ENCODE data around the gene MAPKAP1.
"Not testable (repeated sequence)": the region's sequence is repeated elsewhere in the genome, so short reads cannot be mapped to it uniquely, and the experiment has no call there.

The MAPKAP1 gene

DNA sequence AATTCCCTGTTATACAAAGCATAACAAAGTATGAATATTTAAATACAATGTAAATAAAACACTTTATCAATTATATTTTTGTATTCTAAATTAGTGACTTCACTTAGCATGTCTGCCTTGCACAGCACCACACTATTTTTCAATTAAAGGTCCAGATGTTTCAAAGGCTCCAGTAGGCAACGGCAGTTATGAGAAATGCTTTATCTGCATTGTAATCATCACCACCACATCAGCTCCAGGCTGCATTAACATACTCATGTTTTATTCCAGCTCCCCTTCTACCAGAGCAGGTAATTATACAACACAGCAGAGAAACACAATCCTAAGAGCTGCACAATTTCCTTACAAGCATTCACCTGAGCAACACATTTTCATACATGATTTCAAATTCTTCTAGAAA, 102.8 kb downstream of the MAPKAP1 start:
- no peak for DNase-seq (ENCODE audit: low spot score)

DNA sequence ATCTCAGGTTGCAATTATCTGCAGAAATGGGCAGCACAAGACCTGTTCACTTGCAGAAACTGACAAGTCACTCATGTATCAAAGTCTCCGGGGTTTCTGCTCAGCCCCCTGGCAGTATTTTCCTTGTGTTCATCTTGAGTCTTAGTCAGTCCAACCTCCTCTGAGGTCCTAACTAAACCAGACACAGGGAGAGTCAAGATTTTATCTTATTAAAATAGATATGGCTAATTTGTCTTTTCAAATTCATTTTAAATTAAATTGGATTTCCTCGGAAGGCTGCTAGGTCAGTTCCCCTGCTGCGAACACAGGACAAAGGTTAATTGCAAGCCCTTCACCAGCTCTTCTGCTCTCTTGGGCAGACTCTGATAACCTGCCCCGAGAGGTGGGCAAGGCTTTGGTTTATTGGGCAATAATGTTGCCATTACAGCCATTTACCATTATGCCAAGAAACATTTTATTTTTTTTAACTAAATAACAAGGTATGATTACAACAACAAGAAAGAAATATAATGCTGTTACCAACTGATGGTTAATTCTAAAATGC, 103.5 kb downstream of the MAPKAP1 start:
- no peak for DNase-seq (ENCODE audit: low spot score)

DNA sequence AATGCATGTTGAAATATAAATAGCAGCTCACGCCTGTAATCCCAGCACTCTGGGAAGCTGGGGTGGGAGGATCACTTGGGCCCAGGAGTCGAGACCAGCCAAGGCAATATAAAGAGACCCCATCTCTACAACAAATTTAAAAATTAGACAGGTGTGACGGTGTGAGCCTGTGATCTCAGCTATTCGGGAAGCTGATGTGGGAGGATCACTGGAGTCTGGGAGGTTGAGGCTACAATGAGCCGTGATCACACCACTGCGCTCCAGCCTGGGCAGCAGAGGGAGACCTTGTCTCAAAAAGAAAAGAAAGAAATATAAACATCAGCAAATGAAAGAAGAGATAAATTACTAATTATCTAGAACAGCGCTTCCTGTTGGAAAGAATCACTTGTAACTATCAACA, 105.0 kb downstream of the MAPKAP1 start:
- no peak for DNase-seq (ENCODE audit: low spot score)

DNA sequence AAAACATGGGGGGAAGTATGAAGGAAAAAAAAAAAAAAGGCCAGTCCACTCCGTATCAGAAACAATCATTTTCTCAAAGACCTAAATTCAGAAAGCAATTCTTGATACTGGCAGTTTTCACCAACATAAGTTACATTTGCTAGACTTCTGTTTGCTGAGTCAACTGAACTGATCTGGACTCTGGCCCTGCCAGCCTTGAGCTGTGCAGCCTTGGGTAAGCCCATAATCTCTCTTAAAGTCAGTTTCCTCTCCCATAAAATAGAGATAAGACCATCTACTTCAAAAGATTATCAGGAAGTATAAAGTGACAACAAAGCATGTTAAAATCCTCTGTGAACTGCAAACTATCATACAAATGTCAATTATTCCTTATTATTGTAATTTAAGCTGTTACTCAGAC, 106.8 kb downstream of the MAPKAP1 start:
- no peak for DNase-seq (ENCODE audit: low spot score)

DNA sequence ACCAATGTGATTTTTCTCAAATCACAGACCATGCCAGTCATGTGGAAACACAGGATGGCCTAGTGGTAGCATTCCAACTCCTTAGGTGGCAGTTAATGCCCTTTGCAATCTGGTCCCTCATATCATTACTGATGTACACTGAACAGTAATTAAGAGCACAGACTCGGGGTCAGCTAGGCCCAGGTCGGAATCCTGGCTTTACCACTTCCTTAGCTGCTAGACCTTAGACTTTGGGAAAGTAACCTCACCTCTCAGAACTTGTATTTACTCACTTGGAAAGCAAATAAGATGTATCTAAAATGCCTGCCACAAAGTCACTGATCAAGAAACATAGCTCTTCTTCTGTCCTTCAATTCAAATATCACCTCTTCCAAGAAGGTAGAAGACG, 112.8 kb downstream of the MAPKAP1 start:
- peak; percentile 32 for DNase-seq (ENCODE audit: low spot score)

DNA sequence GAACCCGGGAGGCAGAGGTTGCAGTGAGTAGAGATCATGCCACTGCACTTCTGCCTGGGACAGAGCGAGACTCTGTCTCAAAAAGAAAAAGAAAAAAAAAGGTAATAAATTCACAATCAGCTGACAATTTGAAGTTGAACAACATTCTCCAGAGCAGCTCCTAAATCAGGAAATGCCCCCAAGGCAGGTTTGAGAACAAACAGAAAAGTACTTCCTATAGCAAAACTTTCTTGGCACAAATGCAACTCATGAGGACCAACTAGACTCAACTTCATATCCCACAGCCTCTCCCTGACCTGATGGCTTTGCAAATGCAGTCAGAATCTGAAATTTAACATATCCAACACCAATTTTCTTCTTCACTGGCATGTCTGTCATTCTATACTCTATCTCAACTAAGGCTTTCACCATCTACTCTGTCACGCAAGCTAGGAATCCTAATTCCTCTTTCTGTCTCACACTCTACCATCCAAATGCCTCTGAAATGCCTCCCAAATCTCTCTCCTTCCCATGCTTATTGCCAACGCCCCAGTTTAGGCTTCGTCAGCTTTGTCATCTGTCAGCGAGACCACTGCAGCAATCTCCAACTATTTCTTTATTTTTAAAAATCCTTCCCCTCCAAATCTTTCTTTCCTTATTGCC, 113.3 kb downstream of the MAPKAP1 start:
- DNase-seq (ENCODE audit: low spot score): no peak

DNA sequence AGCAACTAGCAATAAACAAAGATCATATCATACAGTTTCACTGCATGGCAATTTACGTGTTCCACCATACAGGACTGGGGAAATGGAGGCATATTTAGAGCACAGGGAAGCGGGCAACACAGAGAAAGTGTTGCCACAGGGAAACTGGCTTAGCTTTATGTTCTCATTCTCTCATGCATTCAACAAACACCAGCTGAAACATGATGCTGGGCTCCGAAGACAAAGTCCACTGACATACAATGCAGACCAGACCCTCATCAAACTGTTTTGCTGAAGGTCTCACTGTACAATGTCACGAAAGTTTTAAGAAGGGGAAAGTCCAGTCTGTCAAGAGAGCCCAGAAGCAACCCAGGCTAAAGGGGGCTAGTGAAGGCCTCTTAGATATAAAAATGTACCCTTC, 115.1 kb downstream of the MAPKAP1 start:
- no peak for DNase-seq (ENCODE audit: low spot score)

DNA sequence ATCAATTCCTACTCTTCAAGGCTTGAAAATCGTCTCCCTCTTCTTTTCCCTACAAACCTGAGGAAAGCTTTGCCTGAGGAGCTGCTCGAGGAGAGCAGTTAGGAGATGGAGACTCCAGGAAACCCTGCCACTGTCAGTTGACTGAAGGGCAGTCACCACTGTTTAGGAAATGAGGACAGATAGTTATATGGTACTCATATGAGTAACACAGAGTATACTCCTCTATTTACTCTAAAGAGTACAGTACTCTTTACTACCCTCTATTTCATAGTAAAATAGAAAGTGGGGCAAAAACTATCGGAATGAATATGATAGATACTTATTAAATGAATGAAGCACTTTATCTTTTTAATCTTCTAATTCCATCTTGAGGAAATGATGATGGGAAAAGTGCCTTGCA, 115.8 kb downstream of the MAPKAP1 start:
- DNase-seq (ENCODE audit: low spot score): no peak

DNA sequence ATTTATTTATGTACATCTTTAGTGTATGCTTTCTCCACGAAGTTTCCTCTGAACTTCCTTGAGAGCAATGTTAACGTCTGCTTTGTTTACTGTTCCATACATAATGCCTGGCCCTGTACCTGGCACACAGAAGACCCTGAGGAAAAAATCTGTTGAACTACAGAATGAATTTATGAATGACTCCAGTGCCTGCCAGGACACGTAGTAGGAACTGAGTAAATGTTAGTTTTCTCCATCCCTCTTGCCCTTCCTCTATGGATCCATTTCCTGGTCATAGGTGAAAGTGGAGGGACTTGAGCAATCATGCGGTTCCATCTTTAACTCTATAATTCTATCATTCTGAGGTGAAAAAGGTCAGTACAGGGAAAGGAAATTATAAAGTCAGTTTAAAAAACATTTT, 117.7 kb downstream of the MAPKAP1 start:
- DNase-seq (ENCODE audit: low spot score): no peak

DNA sequence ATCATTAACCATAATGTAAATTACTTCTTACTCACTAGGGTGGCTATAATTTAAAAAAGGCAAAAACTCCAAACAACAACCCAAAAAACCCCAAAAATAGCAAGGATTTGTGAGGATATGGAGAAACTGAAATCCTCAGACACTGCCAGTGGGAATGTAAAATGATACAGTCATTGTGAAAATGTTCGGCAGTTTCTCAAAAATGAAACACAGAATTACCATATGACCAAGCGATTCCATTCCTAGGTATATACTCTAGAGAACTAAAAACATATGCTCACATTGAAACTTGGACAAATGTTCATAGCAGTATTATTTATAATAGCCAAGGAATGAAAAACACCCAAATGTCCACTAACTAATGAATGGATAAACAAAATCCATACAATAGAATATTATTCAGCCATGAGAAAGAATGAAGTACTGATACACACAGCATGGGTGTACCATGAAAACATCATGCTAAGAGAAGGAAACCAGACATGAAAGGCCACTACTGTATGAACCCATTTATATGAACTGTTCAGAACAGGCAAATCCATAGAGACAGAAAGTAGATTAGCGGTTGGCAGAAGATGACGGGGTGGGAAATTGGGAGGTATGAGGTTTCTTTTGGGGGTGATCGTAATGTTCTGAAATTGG, 119.1 kb downstream of the MAPKAP1 start:
- DNase-seq (ENCODE audit: low spot score): no peak

DNA sequence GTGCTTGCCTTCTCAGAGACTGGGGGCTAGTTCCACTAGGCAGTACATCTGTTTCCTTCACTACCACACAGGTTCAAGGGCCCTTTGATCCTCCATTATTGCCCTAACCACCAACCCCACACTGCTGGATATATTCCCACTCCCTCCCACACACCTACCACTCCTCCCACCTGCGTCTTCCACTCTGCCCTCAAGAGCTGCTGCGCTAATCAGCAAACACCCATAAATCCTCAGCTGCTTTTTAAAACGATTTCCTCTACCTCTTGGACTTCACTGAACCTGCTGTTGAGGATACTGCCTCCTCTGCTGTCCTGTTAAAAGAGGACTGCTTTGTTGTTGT, 120.9 kb downstream of the MAPKAP1 start:
- DNase-seq (ENCODE audit: low spot score): no peak

DNA sequence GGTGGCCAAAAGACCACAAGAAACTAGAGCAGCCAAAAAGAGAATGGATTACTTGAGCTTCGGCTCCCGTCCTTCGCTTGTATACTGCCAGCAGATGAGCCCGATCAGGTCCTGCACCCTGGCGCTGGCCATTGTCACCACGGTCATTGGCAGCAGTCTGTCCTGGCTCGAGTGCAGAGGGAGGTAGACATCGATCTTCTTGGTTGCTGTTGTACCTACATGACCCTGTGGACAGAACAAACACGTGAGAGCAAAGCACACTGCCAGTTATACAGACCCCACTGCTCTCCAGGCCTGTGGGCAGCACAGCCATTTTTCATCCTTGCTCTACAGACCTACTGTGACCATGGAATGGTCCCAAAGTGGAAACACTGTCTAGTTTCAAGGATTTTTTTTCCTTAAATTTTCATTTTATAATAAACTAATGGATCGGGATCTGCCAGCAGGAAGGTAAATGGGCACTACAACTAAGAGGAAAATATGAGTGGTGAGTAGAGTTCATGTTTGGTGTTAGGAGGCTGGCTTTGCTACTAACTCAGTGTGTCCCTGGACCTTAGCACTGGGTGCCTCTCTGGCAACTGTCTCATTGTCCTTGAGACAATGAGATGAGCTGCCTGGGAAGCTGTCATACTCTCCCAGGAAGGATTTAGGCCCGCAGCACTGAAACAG, 121.4 kb downstream of the MAPKAP1 start:
- DNase-seq (ENCODE audit: low spot score): no peak

DNA sequence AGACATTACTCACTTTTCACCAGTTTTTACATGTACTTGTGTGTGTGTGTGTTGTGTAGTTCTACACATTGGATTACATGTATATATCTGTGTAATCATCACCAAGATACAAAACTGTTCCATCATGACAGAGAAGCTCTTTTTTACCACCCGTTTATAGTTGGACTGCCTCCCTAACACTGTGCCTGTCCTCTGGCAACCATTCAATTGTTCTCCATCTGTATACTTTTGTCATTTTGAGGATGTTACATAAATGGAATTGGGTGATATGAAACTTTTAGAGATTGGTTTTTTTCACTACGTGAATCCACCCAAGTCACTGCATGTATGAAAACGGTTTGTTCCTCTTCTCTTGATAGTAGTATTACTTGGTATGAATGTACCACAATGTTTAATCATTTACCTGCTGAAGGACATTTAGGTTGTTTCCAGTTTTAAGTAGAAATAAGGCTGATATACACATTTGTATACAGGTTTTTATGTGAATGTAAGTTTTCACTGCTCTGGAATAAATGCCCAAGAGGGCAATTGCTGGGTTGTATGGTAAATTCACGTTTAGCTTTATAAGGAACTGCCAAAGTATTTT, 126.2 kb downstream of the MAPKAP1 start:
- peak; percentile 79 for DNase-seq (ENCODE audit: low spot score)

DNA sequence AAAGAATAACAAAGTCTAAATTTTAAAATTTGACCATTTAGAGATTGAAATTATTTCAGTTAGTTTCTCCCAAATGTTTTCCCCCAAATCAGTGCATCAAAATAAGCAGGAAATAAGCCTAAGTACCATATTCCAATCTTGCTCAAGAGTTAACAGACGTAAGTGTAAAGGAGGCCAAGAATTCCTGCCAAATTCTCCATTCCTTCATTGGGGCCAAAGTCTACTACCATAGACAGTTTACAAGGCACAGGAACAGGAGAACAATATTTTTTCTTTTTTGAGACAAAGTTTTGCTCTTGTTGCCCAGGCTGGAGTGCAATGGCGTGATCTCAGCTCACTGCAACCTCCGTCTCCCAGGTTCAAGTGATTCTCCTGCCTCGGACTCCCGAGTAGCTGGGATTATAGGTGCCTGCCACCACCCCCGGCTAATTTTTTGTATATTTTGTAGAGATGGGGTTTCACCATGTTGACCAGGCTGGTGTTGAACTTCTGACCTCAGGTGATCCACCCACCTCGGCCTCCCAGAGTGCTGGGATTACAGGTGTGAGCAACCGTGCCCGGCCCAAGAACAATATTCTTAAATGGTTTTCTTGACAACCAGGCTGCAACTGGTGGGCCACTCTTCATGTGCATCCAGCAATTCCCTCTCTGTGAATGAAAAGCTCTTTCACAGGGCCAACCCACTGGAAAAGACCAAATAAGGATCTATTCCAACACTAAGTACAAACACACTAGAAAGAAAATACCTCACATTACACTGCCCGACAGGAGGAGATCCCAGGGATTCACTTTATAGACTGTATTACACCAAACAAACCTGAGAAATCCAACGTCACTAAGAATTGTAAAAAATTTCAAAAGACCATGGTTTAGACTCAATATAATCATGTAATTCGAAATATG, 127.7 kb downstream of the MAPKAP1 start:
- DNase-seq (ENCODE audit: low spot score): no peak

DNA sequence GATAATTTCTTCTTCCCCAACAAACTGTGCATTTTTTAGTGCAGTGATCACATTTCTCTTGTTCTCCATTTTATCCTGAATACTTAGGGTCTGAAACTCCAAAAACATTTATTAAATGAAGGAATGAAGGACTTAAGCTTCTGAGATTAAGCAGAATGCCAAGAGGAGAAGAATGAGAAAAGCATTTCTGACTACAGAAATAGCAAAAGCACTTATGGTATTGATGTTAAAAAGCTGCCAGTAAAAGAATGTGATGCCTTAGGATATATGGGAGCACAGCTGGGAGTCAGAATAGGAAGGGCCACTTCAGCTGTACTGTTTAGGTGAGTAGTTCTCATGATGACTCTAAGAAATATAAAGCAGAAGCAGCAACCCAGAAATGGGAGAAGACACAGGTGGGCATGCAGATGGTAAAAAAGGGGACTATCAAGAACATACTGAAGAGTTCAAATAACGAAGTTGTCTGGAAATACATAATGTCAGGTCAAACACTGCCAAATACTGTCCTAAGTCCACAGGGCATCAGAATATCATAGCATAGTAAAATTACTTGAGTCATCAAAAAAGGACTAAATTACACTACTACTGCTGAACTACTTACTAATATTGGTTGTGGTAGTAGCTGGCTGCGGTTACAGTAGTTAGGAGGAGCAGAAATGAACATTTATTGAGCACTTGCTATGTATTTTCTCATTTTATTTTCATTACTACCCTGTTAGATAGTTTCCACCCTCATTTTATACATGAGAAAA, 132.7 kb downstream of the MAPKAP1 start:
- no peak for DNase-seq (ENCODE audit: low spot score)

DNA sequence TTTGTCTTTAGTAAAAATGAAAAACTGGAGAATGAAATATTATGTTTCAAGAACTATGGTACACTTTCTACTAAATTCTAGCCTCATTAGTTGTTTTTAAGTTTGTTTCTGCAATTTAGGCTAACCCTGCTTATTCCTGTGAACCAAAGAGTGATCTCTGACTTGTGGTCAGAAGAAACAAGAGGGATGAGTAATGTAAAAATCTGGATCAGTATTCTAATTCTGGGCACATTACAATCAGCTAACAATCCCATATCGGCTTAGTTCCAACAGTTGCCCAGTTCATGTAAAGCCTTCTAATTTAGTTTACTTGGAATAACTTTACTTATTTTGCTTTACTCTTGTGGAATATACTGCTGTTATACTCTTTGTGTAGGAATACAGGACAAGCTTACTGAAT, 134.5 kb downstream of the MAPKAP1 start:
- not testable (repeated sequence) for DNase-seq (ENCODE audit: low spot score)

DNA sequence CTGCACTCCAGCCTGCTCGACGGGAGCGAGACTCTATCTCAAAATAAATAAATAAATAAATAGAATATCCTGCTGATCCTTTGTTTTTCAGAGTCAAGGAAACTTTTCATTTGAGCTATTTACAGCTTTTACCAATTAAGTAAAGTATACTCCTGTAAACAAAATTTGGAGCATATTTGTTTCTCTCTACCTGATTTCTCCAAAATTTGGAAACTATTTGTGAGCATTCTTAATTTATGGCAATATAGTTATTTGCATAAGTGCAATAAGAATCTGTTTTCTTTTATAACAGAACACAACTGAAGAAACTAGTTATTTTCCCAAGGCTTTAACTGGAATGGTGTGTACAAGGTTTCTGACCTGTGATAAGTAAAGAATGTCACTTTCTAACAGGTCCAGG, 135.2 kb downstream of the MAPKAP1 start:
- DNase-seq (ENCODE audit: low spot score): not testable (repeated sequence)

DNA sequence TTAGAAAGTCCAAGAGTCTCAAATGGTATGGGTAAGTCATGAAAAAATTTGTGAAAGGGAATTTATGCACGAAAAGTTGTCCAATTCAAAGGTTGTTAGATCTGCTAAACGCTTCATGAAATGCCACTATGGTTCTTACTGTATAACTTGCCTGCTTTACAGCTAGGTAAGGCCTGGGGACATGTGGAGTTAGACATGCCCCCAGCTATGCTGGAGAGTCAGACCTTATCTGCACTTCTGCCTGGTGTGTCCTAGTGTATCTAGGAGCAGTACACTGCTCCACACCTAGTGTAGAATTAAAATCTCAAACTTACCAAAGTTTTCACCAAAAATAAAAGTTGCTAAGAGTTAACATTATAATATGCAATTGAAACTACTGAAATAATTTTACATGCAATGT, 136.8 kb downstream of the MAPKAP1 start:
- no peak for DNase-seq (ENCODE audit: low spot score)

DNA sequence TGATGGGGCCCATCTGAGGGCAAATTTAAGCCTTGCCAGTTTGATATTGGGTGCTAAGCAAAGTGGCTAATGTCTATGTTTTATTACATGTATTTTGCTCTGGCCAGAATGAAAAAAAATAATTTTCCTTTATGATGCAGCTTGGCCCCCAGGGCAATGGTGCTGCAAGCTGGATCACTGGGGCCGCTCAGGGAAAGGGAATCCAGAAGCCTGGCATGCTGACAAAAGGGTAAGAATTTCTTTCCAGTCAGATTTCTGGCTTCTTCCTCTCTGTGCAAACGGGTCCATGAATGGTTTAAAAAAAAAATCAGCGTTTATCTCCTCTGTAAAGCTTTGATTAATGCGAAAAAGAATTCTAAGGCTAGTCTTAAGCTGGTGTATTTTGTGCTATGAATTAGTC, 138.4 kb downstream of the MAPKAP1 start:
- DNase-seq (ENCODE audit: low spot score): no peak

DNA sequence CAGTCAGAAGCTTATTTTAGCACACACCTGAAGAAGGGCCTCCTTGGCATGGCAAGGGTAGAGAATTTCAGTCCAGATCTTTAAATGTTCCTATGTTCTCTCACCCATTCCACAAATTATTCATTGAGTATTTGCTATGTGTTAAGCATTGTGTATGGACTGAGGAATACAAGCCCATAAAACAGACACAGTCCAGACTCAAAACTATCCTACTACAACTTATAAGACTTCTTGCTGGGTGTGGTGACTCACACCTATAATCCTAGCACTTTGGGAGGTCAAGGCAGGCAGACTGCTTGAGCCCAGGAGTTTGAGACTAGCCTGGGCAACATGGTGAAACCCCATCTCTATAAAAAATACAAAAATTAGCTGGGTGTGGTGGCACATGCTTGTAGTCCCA, 141.0 kb downstream of the MAPKAP1 start:
- not testable (repeated sequence) for DNase-seq (ENCODE audit: low spot score)

DNA sequence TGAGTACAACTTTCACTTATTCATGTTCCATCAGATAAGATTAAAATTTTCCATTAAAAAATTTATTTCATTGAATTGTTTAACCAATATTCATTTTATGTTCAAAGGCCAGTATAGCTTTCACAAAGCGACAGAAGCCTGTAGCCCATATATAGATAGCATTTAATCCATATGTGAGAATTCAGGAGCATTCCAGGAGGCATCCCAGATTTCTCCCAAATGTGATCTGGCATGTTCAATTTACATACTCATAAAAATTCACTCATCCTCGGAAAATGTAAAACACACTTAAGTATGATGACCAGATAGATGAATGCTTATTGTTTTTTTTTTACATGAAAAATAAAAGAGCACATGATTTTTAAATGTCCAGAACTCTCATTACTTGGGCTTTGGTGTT, 141.9 kb downstream of the MAPKAP1 start:
- DNase-seq (ENCODE audit: low spot score): no peak

All from cerebellar cortex (tissue), 1 donor.